WTC11 (cell line): ENCODE results near the gene SRD5A2. TPM values are rescaled to one million over a fixed set of nuclear protein-coding genes. Genes with fewer than 3 reads are reported as not detected.
A peak's percentile ranks its signal among the peaks of the same experiment; 100 is the strongest.

Source experiments
- ATAC-seq: fragments of 200-7000 bp; cut with Tn5 transposase; 2 replicates; pipeline ENCODE4 v1.10.0; 2021; ENCODE audit warnings: mild to moderate bottlenecking, moderate library complexity
- CTCF ChIA-PET: fragments of 300-600 bp; sonication (Branson Sonifier 250); formaldehyde crosslinking; loops from one replicate; lab custom pipeline; 2021; ENCODE audit warnings: antibody characterized with exemption; lab: Charles Lee
- POLR2A ChIA-PET: fragments of 350-600 bp; sonication (Branson Sonifier 250); formaldehyde crosslinking; loops from one replicate; lab custom pipeline; 2021; ENCODE audit warnings: antibody characterized with exemption; lab: Charles Lee
- DNase-seq: peaks from one replicate; pipeline ENCODE4 v3.0.0; 2021; ENCODE audit warnings: low spot score
- H3K27ac Mint-ChIP-seq: 2 replicates; pipeline ENCODE4 v1.8.0; 2021; ENCODE audit warnings: mixed read lengths
- H3K27me3 Mint-ChIP-seq: 2 replicates; pipeline ENCODE4 v1.8.0; 2021; ENCODE audit warnings: low read depth, mild to moderate bottlenecking, moderate library complexity, mixed read lengths
- H3K36me3 Mint-ChIP-seq: 2 replicates; pipeline ENCODE4 v1.8.0; 2021; ENCODE audit warnings: mixed read lengths
- H3K4me1 Mint-ChIP-seq: 2 replicates; pipeline ENCODE4 v1.8.0; 2022; ENCODE audit warnings: mixed read lengths
- H3K4me3 Mint-ChIP-seq: 2 replicates; pipeline ENCODE4 v1.8.0; 2021; ENCODE audit warnings: mild to moderate bottlenecking, moderate library complexity, mixed read lengths
- H3K9me3 Mint-ChIP-seq: 2 replicates; pipeline ENCODE4 v1.8.0; 2021; ENCODE audit warnings: mixed read lengths
- ATF3 ChIP-seq: sonication (generic); formaldehyde crosslinking; conservative IDR thresholded peaks from 2 replicates; pipeline ENCODE4 v1.8.1; 2022; ENCODE audit warnings: mild to moderate bottlenecking, missing genetic modification reagents
- CBFB ChIP-seq: sonication (generic); formaldehyde crosslinking; IDR thresholded peaks from 2 replicates; pipeline ENCODE4 v1.8.1; 2022; ENCODE audit warnings: mild to moderate bottlenecking, low read depth, missing genetic modification reagents
- EMX1 ChIP-seq: fragments of 250-450 bp; sonication (Bioruptor Pico); IDR thresholded peaks from 2 replicates; pipeline ENCODE4 v1.8.0; 2021; ENCODE audit warnings: mild to moderate bottlenecking
- FOXK1 ChIP-seq: sonication (generic); formaldehyde crosslinking; IDR thresholded peaks from 2 replicates; pipeline ENCODE4 v1.8.0; 2022; ENCODE audit warnings: mild to moderate bottlenecking, moderate library complexity, missing genetic modification reagents
- FOXP1 ChIP-seq: sonication (generic); formaldehyde crosslinking; IDR thresholded peaks from 2 replicates; pipeline ENCODE4 v1.8.0; 2022; ENCODE audit warnings: missing genetic modification reagents, mild to moderate bottlenecking, moderate library complexity, borderline replicate concordance
- GABPB1 ChIP-seq: sonication (generic); formaldehyde crosslinking; IDR thresholded peaks from 2 replicates; pipeline ENCODE4 v1.8.1; 2023; ENCODE audit warnings: mild to moderate bottlenecking, missing genetic modification reagents
- GRHL2 ChIP-seq: fragments of 250-450 bp; sonication (Bioruptor Pico); IDR thresholded peaks from 2 replicates; pipeline ENCODE4 v1.8.0; 2022; ENCODE audit warnings: mild to moderate bottlenecking, moderate library complexity; ENCODE audit not compliant: insufficient replicate concordance, severe bottlenecking
- JUN ChIP-seq: sonication (generic); formaldehyde crosslinking; IDR thresholded peaks from 2 replicates; pipeline ENCODE4 v1.8.0; 2023; ENCODE audit warnings: mild to moderate bottlenecking, missing genetic modification reagents
- MYBL2 ChIP-seq: sonication (generic); formaldehyde crosslinking; IDR thresholded peaks from 2 replicates; pipeline ENCODE4 v1.8.1; 2023; ENCODE audit warnings: mild to moderate bottlenecking, moderate library complexity, missing genetic modification reagents
- NFATC4 ChIP-seq: fragments of 250-450 bp; sonication (Bioruptor Pico); IDR thresholded peaks from 2 replicates; pipeline ENCODE4 v1.9.0; 2021; ENCODE audit warnings: mild to moderate bottlenecking
- NFYB ChIP-seq: sonication (generic); formaldehyde crosslinking; conservative IDR thresholded peaks from 2 replicates; pipeline ENCODE4 v1.8.0; 2022; ENCODE audit warnings: low read depth, missing genetic modification reagents
- NR2C2 ChIP-seq: sonication (generic); formaldehyde crosslinking; IDR thresholded peaks from 2 replicates; pipeline ENCODE4 v1.8.0; 2022; ENCODE audit warnings: mild to moderate bottlenecking, missing genetic modification reagents
- PRRX2 ChIP-seq: fragments of 250-450 bp; sonication (Bioruptor Pico); IDR thresholded peaks from 2 replicates; pipeline ENCODE4 v1.8.0; 2021; ENCODE audit warnings: mild to moderate bottlenecking
- SP1 ChIP-seq: sonication (generic); formaldehyde crosslinking; conservative IDR thresholded peaks from 2 replicates; pipeline ENCODE4 v1.8.1; 2022; ENCODE audit warnings: missing genetic modification reagents
- TEAD4 ChIP-seq: sonication (generic); formaldehyde crosslinking; IDR thresholded peaks from 2 replicates; pipeline ENCODE4 v1.8.0; 2022; ENCODE audit warnings: mild to moderate bottlenecking, missing genetic modification reagents
- USF1 ChIP-seq: sonication (generic); formaldehyde crosslinking; IDR thresholded peaks from 2 replicates; pipeline ENCODE4 v1.8.0; 2022; ENCODE audit warnings: mild to moderate bottlenecking, missing genetic modification reagents
- ZNF232 ChIP-seq: sonication (generic); formaldehyde crosslinking; IDR thresholded peaks from 2 replicates; pipeline ENCODE4 v1.8.0; 2022; ENCODE audit warnings: mild to moderate bottlenecking, missing genetic modification reagents
- ZNF281 ChIP-seq: sonication (generic); formaldehyde crosslinking; IDR thresholded peaks from 2 replicates; pipeline ENCODE4 v1.8.0; 2023; ENCODE audit warnings: mild to moderate bottlenecking, missing genetic modification reagents
- ZNF671 ChIP-seq: fragments of 250-450 bp; sonication (Bioruptor Pico); IDR thresholded peaks from 2 replicates; pipeline ENCODE4 v1.8.0; 2021; ENCODE audit warnings: mild to moderate bottlenecking
- ZSCAN18 ChIP-seq: fragments of 250-450 bp; sonication (Bioruptor Pico); IDR thresholded peaks from 2 replicates; pipeline ENCODE4 v2.1.2; 2022; ENCODE audit warnings: mild to moderate bottlenecking, moderate library complexity
- total RNA-seq: library from RNA; stranded (reverse); gene quantifications from 3 replicates; pipeline ENCODE4 v1.2.3, GENCODE V29; 2021

Gene SRD5A2
- total RNA-seq, 1 experiment from 2014 or later, result 0.07 TPM

GRCh38 chr2:31561823-31562222 is 18.9 kb downstream of the SRD5A2 start:
- H3K4me3 Mint-ChIP-seq, result no peak overlapping the region
- TF ChIP-seq EMX1 (CRISPR knock-in tag), result no peak
- no peak for TF ChIP-seq ZSCAN18 (CRISPR knock-in tag)
- TF ChIP-seq FOXK1 (CRISPR knock-in tag), result no peak
- TF ChIP-seq MYBL2 (CRISPR knock-in tag), result no peak
- no peak for TF ChIP-seq FOXP1 (CRISPR knock-in tag)
- TF ChIP-seq JUN (CRISPR knock-in tag), result no peak
- no peak for TF ChIP-seq SP1 (CRISPR knock-in tag)
- no peak for TF ChIP-seq NFATC4 (CRISPR knock-in tag)
- TF ChIP-seq CBFB (CRISPR knock-in tag), result no peak
- TF ChIP-seq GRHL2, result no peak
- no peak for TF ChIP-seq ZNF671 (CRISPR knock-in tag)
- no peak for TF ChIP-seq ZNF281 (CRISPR knock-in tag)
- TF ChIP-seq NFYB (CRISPR knock-in tag), result no peak
- TF ChIP-seq ZNF232 (CRISPR knock-in tag), result no peak
- no peak for TF ChIP-seq TEAD4
- no peak for TF ChIP-seq PRRX2 (CRISPR knock-in tag)
- TF ChIP-seq USF1 (CRISPR knock-in tag), result no peak
- TF ChIP-seq NR2C2 (CRISPR knock-in tag), result no peak
- CTCF ChIA-PET, result no interaction called here
- peaks cover 5% of the 10 kb centered on the region; the same call in 1 of the 2 replicates for H3K27me3 Mint-ChIP-seq
- POLR2A ChIA-PET, result no interaction called here
- H3K9me3 Mint-ChIP-seq, result peaks cover under 1% of the 10 kb centered on the region; the same call in 1 of the 2 replicates
- ATAC-seq (no peak), DNase-seq (no peak)
- H3K4me1 Mint-ChIP-seq, result no peaks in the 10 kb centered on the region
- no peaks in the 10 kb centered on the region for H3K36me3 Mint-ChIP-seq
- no peak overlapping the region for H3K27ac Mint-ChIP-seq

GRCh38 chr2:31558401-31559295 is 22.1 kb downstream of the SRD5A2 start:
- Mint-ChIP-seq H3K9me3 (peaks cover 27% of the 10 kb centered on the region), H3K4me1 (no peaks in the 10 kb centered on the region), H3K27me3 (no peaks in the 10 kb centered on the region)
- POLR2A ChIA-PET, result no interaction called here
- DNase-seq, result no peak
- TF ChIP-seq ATF3 (CRISPR knock-in tag) (no peak), MYBL2 (CRISPR knock-in tag) (no peak), GABPB1 (peak; percentile 83)
- TF ChIP-seq, all 79 proteins: peak for 1
- Mint-ChIP-seq H3K27ac (no peak overlapping the region), H3K4me3 (no peak overlapping the region), H3K36me3 (no peaks in the 10 kb centered on the region)
- ATAC-seq, result no peak
- CTCF ChIA-PET, result no interaction called here
